OCI-LY3 (cell line): Measurements from ENCODE around the gene ASS1.

Source experiments
- H2AFZ ChIP-seq: fragments of 200-600, 300-600 bp; shearing (Covaris generic); 2 replicates; pipeline ENCODE4 v1.6.0; 2014; ENCODE audit warnings: antibody characterized with exemption, low read depth, low read length
- H3K27ac ChIP-seq: fragments of 200-600, 300-600 bp; sonication (generic); 2 replicates; pipeline ENCODE4 v1.5.1; 2014; ENCODE audit warnings: mild to moderate bottlenecking, low read length, moderate library complexity, mixed read lengths
- H3K27me3 ChIP-seq: fragments of 200-600, 300-600 bp; sonication (generic); 2 replicates; pipeline ENCODE4 v1.6.1; 2014; ENCODE audit warnings: low read depth, low read length, mixed read lengths
- H3K36me3 ChIP-seq: fragments of 200-600, 300-600 bp; sonication (generic); replicated peaks from 2 replicates; pipeline ENCODE3; 2014; ENCODE audit warnings: low read depth, low read length, mixed read lengths
- H3K4me1 ChIP-seq: fragments of 300-600, 200-600 bp; sonication (generic); 2 replicates; pipeline ENCODE4 v1.6.1; 2014; ENCODE audit warnings: low read length, mixed read lengths
- H3K4me2 ChIP-seq: fragments of 200-600, 300-600 bp; sonication (generic); 2 replicates; pipeline ENCODE4 v1.6.1; 2014; ENCODE audit warnings: low read length, mixed read lengths
- H3K4me3 ChIP-seq: fragments of 300-600, 200-600 bp; sonication (generic); 2 replicates; pipeline ENCODE4 v1.5.1; 2014; ENCODE audit warnings: antibody characterized with exemption, mild to moderate bottlenecking, low read length, moderate library complexity
- H3K79me2 ChIP-seq: fragments of 300-600, 200-600 bp; shearing (Covaris generic); 2 replicates; pipeline ENCODE4 v1.6.1; 2014; ENCODE audit warnings: mild to moderate bottlenecking, low read length, mixed read lengths
- H3K9ac ChIP-seq: fragments of 300-600, 200-600 bp; shearing (Covaris generic); 2 replicates; pipeline ENCODE4 v1.6.0; 2014; ENCODE audit warnings: mild to moderate bottlenecking, low read length, moderate library complexity
- H3K9me3 ChIP-seq: fragments of 200-600, 300-600 bp; shearing (Covaris generic); 2 replicates; pipeline ENCODE4 v1.6.1; 2014; ENCODE audit warnings: low read length, mixed read lengths; ENCODE audit not compliant: insufficient read depth
- H4K20me1 ChIP-seq: fragments of 200-600, 300-600 bp; sonication (generic); 2 replicates; pipeline ENCODE4 v1.6.1; 2016; ENCODE audit warnings: low read length, mixed read lengths; ENCODE audit not compliant: insufficient read depth
- EZH2phosphoT487 ChIP-seq: fragments of 200-600 bp; shearing (Covaris generic); IDR thresholded peaks from 2 replicates; pipeline ENCODE4 v1.6.1; 2018; ENCODE audit warnings: antibody characterized with exemption, mixed run types, low read depth
- TF ChIP-seq, protein P1 (sequence below): fragments of 200-600, 300-600 bp; sonication (generic); IDR thresholded peaks from 2 replicates; pipeline ENCODE4 v1.5.1; 2014; ENCODE audit warnings: antibody characterized with exemption, low read length, low read depth

Gene ASS1

GRCh38 chr9:130429831-130430230, 14.9 kb upstream of the ASS1 start:
- no peak overlapping the region for H2AFZ ChIP-seq

GRCh38 chr9:130430232-130430631, 14.5 kb upstream of the ASS1 start:
- H2AFZ ChIP-seq, result no peak overlapping the region
- TF ChIP-seq EZH2phosphoT487, result no peak
- TF ChIP-seq, protein P1, sequence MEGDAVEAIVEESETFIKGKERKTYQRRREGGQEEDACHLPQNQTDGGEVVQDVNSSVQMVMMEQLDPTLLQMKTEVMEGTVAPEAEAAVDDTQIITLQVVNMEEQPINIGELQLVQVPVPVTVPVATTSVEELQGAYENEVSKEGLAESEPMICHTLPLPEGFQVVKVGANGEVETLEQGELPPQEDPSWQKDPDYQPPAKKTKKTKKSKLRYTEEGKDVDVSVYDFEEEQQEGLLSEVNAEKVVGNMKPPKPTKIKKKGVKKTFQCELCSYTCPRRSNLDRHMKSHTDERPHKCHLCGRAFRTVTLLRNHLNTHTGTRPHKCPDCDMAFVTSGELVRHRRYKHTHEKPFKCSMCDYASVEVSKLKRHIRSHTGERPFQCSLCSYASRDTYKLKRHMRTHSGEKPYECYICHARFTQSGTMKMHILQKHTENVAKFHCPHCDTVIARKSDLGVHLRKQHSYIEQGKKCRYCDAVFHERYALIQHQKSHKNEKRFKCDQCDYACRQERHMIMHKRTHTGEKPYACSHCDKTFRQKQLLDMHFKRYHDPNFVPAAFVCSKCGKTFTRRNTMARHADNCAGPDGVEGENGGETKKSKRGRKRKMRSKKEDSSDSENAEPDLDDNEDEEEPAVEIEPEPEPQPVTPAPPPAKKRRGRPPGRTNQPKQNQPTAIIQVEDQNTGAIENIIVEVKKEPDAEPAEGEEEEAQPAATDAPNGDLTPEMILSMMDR, result no peak
- H3K79me2 ChIP-seq, result no peaks in the 10 kb centered on the region
- H3K27ac ChIP-seq, result no peak overlapping the region
- no peaks in the 10 kb centered on the region for H3K36me3 ChIP-seq
- no peak overlapping the region for H3K4me3 ChIP-seq
- no peak overlapping the region for H3K9ac ChIP-seq
- H4K20me1 ChIP-seq, result no peaks in the 10 kb centered on the region
- no peaks in the 10 kb centered on the region for H3K9me3 ChIP-seq
- no peaks in the 10 kb centered on the region for H3K4me1 ChIP-seq
- H3K27me3 ChIP-seq, result no peaks in the 10 kb centered on the region
- H3K4me2 ChIP-seq, result no peak overlapping the region

More at GRCh38 chr9:130429831-130430230, 14.9 kb upstream of the ASS1 start:
- H3K79me2 ChIP-seq, result no peaks in the 10 kb centered on the region
- H3K9ac ChIP-seq, result no peak overlapping the region
- H4K20me1 ChIP-seq, result no peaks in the 10 kb centered on the region
- no peak for TF ChIP-seq EZH2phosphoT487
- TF ChIP-seq, protein P1, result no peak
- no peaks in the 10 kb centered on the region for H3K36me3 ChIP-seq
- H3K4me3 ChIP-seq, result no peak overlapping the region
- H3K4me1 ChIP-seq, result no peaks in the 10 kb centered on the region
- no peaks in the 10 kb centered on the region for H3K9me3 ChIP-seq
- no peak overlapping the region for H3K27ac ChIP-seq
- no peaks in the 10 kb centered on the region for H3K27me3 ChIP-seq
- no peak overlapping the region for H3K4me2 ChIP-seq

- Histone ChIP-seq H3K4me2 (no peak overlapping the region), H4K20me1 (no peaks in the 10 kb centered on the region), H3K4me1 (no peaks in the 10 kb centered on the region), H2AFZ (no peak overlapping the region), H3K9me3 (no peaks in the 10 kb centered on the region), H3K9ac (no peak overlapping the region), H3K4me3 (no peak overlapping the region), H3K27me3 (no peaks in the 10 kb centered on the region), H3K79me2 (no peaks in the 10 kb centered on the region), H3K27ac (no peak overlapping the region), H3K36me3 (no peaks in the 10 kb centered on the region)
- TF ChIP-seq, protein P1, result no peak
- TF ChIP-seq EZH2phosphoT487, result no peak
These were observed 13.8 kb upstream of the ASS1 start for GRCh38 chr9:130430734-130431535.

- H3K4me1 ChIP-seq, result no peaks in the 10 kb centered on the region
- H3K36me3 ChIP-seq, result no peaks in the 10 kb centered on the region
- TF ChIP-seq, protein P1, result no peak
- TF ChIP-seq EZH2phosphoT487, result no peak
- H4K20me1 ChIP-seq, result no peaks in the 10 kb centered on the region
- H3K27ac ChIP-seq, result no peak overlapping the region
- H3K27me3 ChIP-seq, result no peaks in the 10 kb centered on the region
- no peaks in the 10 kb centered on the region for H3K9me3 ChIP-seq
- no peak overlapping the region for H3K4me2 ChIP-seq
- H3K4me3 ChIP-seq, result no peak overlapping the region
- H3K79me2 ChIP-seq, result no peaks in the 10 kb centered on the region
- no peak overlapping the region for H3K9ac ChIP-seq
- no peak overlapping the region for H2AFZ ChIP-seq
These were observed 13.0 kb upstream of the ASS1 start for GRCh38 chr9:130431536-130432303.
